SK-N-MC (cell line): ENCODE results near the gene ZNF536.

Experiments
- EZH2 ChIP-seq: fragments of 200-600 bp; sonication (generic); IDR thresholded peaks from one replicate; pipeline ENCODE4 v1.6.1; 2017; ENCODE audit warnings: antibody characterized with exemption
- POLR2AphosphoS5 ChIP-seq: IDR thresholded peaks from 2 replicates; pipeline ENCODE4 v1.6.1; 2012; ENCODE audit warnings: mild to moderate bottlenecking, low read depth, low read length, borderline replicate concordance

- no peak for TF ChIP-seq POLR2AphosphoS5
- TF ChIP-seq EZH2, result no peak
Observed at GRCh38 chr19:30411714-30412113, 39.5 kb downstream of the ZNF536 start.
